Caco-2 (cell line): ENCODE measurements around the gene MEIS1. TPM values are rescaled to one million over a fixed set of nuclear protein-coding genes. Genes with fewer than 3 reads are reported as not detected.

Experiments used
- BruUV-seq: library from RNA; stranded (reverse); fragments of 400-500 nt; replicated peaks from 2 replicates; lab custom pipeline; 2021; lab: Mats Ljungman, UMichigan
- CTCF ChIA-PET: fragments of 300-600 bp; sonication (Branson Sonifier 250); formaldehyde crosslinking; loops from one replicate; lab custom pipeline; 2022; ENCODE audit warnings: antibody characterized with exemption; lab: Charles Lee
- POLR2A ChIA-PET: fragments of 300-600 bp; sonication (Branson Sonifier 250); formaldehyde crosslinking; loops from one replicate; lab custom pipeline; 2022; ENCODE audit warnings: antibody characterized with exemption; lab: Charles Lee
- DNase-seq, 2 experiments: peaks; one replicate each; pipeline versions ENCODE4 v3.0.0 to v3.0.0-alpha.2; 2020 to 2022
- H3K27me3 ChIP-seq: replicated peaks from 2 replicates; pipeline ENCODE4 v1.6.0; 2011; ENCODE audit warnings: low read length; ENCODE audit not compliant: control insufficient read depth, insufficient read depth
- H3K36me3 ChIP-seq: 2 replicates; pipeline ENCODE4 v1.5.1; 2011; ENCODE audit warnings: low read length; ENCODE audit not compliant: control insufficient read depth, insufficient read depth
- H3K4me1 ChIP-seq: fragments of 250-450 bp; sonication (Bioruptor Pico); 2 replicates; pipeline ENCODE4 v1.5.1; 2020; ENCODE audit warnings: mild to moderate bottlenecking
- H3K4me3 ChIP-seq: 2 replicates; pipeline ENCODE4 v1.5.1; 2011; ENCODE audit warnings: low read depth, mild to moderate bottlenecking, control low read depth, low read length
- H3K9me3 ChIP-seq: fragments of 250-450 bp; sonication (Bioruptor Pico); 2 replicates; pipeline ENCODE4 v1.5.1; 2020; ENCODE audit warnings: mild to moderate bottlenecking, moderate library complexity
- H3K27ac Mint-ChIP-seq: one replicate; pipeline ENCODE4 v1.8.0; 2022; ENCODE audit warnings: mixed read lengths; ENCODE audit not compliant: unreplicated experiment
- H3K27me3 Mint-ChIP-seq: one replicate; pipeline ENCODE4 v1.8.0; 2022; ENCODE audit warnings: mixed read lengths; ENCODE audit not compliant: insufficient read depth, unreplicated experiment
- H3K36me3 Mint-ChIP-seq: one replicate; pipeline ENCODE4 v1.8.0; 2022; ENCODE audit warnings: mild to moderate bottlenecking, mixed read lengths; ENCODE audit not compliant: insufficient read depth, unreplicated experiment
- H3K4me1 Mint-ChIP-seq: one replicate; pipeline ENCODE4 v1.8.0; 2022; ENCODE audit warnings: low read depth, mixed read lengths; ENCODE audit not compliant: unreplicated experiment
- H3K4me3 Mint-ChIP-seq: one replicate; pipeline ENCODE4 v1.8.0; 2022; ENCODE audit warnings: mild to moderate bottlenecking, moderate library complexity, mixed read lengths; ENCODE audit not compliant: unreplicated experiment
- H3K9me3 Mint-ChIP-seq: one replicate; pipeline ENCODE4 v1.8.0; 2022; ENCODE audit warnings: mixed read lengths; ENCODE audit not compliant: unreplicated experiment
- intact Hi-C: fragments of 100-400 bp; cut with micrococcal nuclease; formaldehyde crosslinking; loops from one replicate; pipeline ENCODE4 v1.10.0; 2022; ENCODE audit not compliant: unreplicated experiment
- total RNA-seq: library from RNA; stranded (reverse); gene quantifications from 2 replicates; pipeline ENCODE4 v1.2.3, GENCODE V29; 2022
- TF ChIP-seq, protein P1 (sequence below), 2 experiments: fragments of 200-600 bp in 1 of 2; IDR thresholded peaks; 1 replicate in 1 of 2; 2 replicates in 1 of 2; pipeline versions ENCODE4 v1.5.1 to v1.8.0; 2011 to 2022; ENCODE audit warnings: antibody characterized with exemption in 1 of 2, control low read depth in 1 of 2, inconsistent platforms in 1 of 2, low read depth in 1 of 2, low read length in 1 of 2, mild to moderate bottlenecking in 1 of 2, moderate library complexity in 1 of 2; ENCODE audit not compliant: insufficient read depth in 1 of 2, severe bottlenecking in 1 of 2, unreplicated experiment in 1 of 2

MEIS1 gene
- total RNA-seq, 1 experiment from 2014 or later: 7.4 TPM

GRCh38 chr2:66579186-66580126 lies 144.5 kb downstream of the MEIS1 start:
- peaks cover 9% of the 10 kb centered on the region; the same call in 1 of the 2 replicates for H3K4me1 ChIP-seq
- H3K27ac Mint-ChIP-seq: no peak overlapping the region
- CTCF ChIA-PET: no interaction called here
- TF ChIP-seq, protein P1, sequence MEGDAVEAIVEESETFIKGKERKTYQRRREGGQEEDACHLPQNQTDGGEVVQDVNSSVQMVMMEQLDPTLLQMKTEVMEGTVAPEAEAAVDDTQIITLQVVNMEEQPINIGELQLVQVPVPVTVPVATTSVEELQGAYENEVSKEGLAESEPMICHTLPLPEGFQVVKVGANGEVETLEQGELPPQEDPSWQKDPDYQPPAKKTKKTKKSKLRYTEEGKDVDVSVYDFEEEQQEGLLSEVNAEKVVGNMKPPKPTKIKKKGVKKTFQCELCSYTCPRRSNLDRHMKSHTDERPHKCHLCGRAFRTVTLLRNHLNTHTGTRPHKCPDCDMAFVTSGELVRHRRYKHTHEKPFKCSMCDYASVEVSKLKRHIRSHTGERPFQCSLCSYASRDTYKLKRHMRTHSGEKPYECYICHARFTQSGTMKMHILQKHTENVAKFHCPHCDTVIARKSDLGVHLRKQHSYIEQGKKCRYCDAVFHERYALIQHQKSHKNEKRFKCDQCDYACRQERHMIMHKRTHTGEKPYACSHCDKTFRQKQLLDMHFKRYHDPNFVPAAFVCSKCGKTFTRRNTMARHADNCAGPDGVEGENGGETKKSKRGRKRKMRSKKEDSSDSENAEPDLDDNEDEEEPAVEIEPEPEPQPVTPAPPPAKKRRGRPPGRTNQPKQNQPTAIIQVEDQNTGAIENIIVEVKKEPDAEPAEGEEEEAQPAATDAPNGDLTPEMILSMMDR (IDR thresholded peaks at IDR 0.05; ENCODE audit: insufficient read depth in 1 of 2, low read depth in 1 of 2, low read length in 1 of 2, severe bottlenecking in 1 of 2, unreplicated experiment in 1 of 2): no peak
- no peaks in the 10 kb centered on the region for H3K36me3 Mint-ChIP-seq
- intact Hi-C loops: loop anchor here (5.0 to 10.0 kb wide), 3 partner anchors 665 to 1073 kb away; no protein-coding TSS in a partner anchor
- no peak for DNase-seq
- H3K4me3 ChIP-seq: no peak overlapping the region
- POLR2A ChIA-PET: no interaction called here
- BruUV-seq: no TSS peak
- H3K27me3 Mint-ChIP-seq: peaks cover 15% of the 10 kb centered on the region
- no peaks in the 10 kb centered on the region for H3K9me3 ChIP-seq
- peaks cover 1% of the 10 kb centered on the region for H3K27me3 ChIP-seq
- peaks cover 14% of the 10 kb centered on the region for H3K4me1 Mint-ChIP-seq
- H3K36me3 ChIP-seq: no peaks in the 10 kb centered on the region
- H3K4me3 Mint-ChIP-seq: no peak overlapping the region
- no peaks in the 10 kb centered on the region for H3K9me3 Mint-ChIP-seq

GRCh38 chr2:66580166-66581049 lies 145.5 kb downstream of the MEIS1 start:
- H3K27ac Mint-ChIP-seq: no peak overlapping the region
- H3K36me3 Mint-ChIP-seq: no peaks in the 10 kb centered on the region
- Histone ChIP-seq H3K36me3 (no peaks in the 10 kb centered on the region), H3K9me3 (no peaks in the 10 kb centered on the region), H3K4me1 (peaks cover 9% of the 10 kb centered on the region; the same call in 1 of the 2 replicates), H3K27me3 (peaks cover 1% of the 10 kb centered on the region), H3K4me3 (no peak overlapping the region)
- intact Hi-C loops: no loop called here
- ChIA-PET CTCF (no interaction called here), POLR2A (no interaction called here)
- H3K4me1 Mint-ChIP-seq: peaks cover 14% of the 10 kb centered on the region
- no peak for DNase-seq
- BruUV-seq: no TSS peak
- TF ChIP-seq, protein P1 (IDR thresholded peaks at IDR 0.05; ENCODE audit: insufficient read depth in 1 of 2, low read depth in 1 of 2, low read length in 1 of 2, severe bottlenecking in 1 of 2, unreplicated experiment in 1 of 2): no peak
- H3K27me3 Mint-ChIP-seq: peaks cover 15% of the 10 kb centered on the region
- H3K4me3 Mint-ChIP-seq: no peak overlapping the region
- no peaks in the 10 kb centered on the region for H3K9me3 Mint-ChIP-seq
